Measurements from ENCODE around the gene GALNT8. TPM values are rescaled to one million over a fixed set of nuclear protein-coding genes. Genes with fewer than 3 reads are reported as not detected.

GALNT8 gene
- total RNA-seq, 1 experiment from 2014 or later: not detected

GRCh38 chr12:4779749-4780148, 59.5 kb downstream of the GALNT8 start:
- intact Hi-C loops (cut with micrococcal nuclease): no loop called here
- no peak for DNase-seq
- Histone ChIP-seq H3K36me3 (ENCODE audit: low read depth, low read length) (no peaks in the 10 kb centered on the region), H3K4me3 (ENCODE audit: low read length) (no peak overlapping the region), H3K27ac (ENCODE audit: low read length) (no peak overlapping the region), H3K4me1 (ENCODE audit: insufficient read depth, low read length) (no peaks in the 10 kb centered on the region), H2AFZ (ENCODE audit: low read length) (no peak overlapping the region), H3K9me3 (ENCODE audit: low read length) (no peaks in the 10 kb centered on the region), H3K79me2 (ENCODE audit: low read length) (no peaks in the 10 kb centered on the region), H3K9me2 (replicated peaks; ENCODE audit: low read length) (no peaks in the 10 kb centered on the region), H3K9ac (ENCODE audit: low read length) (no peak overlapping the region), H4K20me1 (ENCODE audit: low read length) (no peaks in the 10 kb centered on the region), H3K4me2 (ENCODE audit: low read length) (no peak overlapping the region), H3F3A (ENCODE audit: low read length, unreplicated experiment) (no peaks in the 10 kb centered on the region), H3K27me3 (ENCODE audit: low read length) (peaks cover 17% of the 10 kb centered on the region; the same call in 1 of the 2 replicates)
- CTCF ChIA-PET: no interaction called here
- ATAC-seq: no peak
- no peak for TF ChIP-seq EZH2phosphoT487 (IDR thresholded peaks at IDR 0.05; ENCODE audit: borderline replicate concordance, low read length)
- no peak for TF ChIP-seq EZH2 (IDR thresholded peaks at IDR 0.05; ENCODE audit: low read length, unreplicated experiment)
- TF ChIP-seq, protein P1, sequence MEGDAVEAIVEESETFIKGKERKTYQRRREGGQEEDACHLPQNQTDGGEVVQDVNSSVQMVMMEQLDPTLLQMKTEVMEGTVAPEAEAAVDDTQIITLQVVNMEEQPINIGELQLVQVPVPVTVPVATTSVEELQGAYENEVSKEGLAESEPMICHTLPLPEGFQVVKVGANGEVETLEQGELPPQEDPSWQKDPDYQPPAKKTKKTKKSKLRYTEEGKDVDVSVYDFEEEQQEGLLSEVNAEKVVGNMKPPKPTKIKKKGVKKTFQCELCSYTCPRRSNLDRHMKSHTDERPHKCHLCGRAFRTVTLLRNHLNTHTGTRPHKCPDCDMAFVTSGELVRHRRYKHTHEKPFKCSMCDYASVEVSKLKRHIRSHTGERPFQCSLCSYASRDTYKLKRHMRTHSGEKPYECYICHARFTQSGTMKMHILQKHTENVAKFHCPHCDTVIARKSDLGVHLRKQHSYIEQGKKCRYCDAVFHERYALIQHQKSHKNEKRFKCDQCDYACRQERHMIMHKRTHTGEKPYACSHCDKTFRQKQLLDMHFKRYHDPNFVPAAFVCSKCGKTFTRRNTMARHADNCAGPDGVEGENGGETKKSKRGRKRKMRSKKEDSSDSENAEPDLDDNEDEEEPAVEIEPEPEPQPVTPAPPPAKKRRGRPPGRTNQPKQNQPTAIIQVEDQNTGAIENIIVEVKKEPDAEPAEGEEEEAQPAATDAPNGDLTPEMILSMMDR (conservative IDR thresholded peaks at IDR 0.05; ENCODE audit: low read depth, low read length): no peak
- BruUV-seq (replicated peaks): no TSS peak
- POLR2A ChIA-PET (ENCODE audit: unreplicated experiment): no interaction called here

DNA sequence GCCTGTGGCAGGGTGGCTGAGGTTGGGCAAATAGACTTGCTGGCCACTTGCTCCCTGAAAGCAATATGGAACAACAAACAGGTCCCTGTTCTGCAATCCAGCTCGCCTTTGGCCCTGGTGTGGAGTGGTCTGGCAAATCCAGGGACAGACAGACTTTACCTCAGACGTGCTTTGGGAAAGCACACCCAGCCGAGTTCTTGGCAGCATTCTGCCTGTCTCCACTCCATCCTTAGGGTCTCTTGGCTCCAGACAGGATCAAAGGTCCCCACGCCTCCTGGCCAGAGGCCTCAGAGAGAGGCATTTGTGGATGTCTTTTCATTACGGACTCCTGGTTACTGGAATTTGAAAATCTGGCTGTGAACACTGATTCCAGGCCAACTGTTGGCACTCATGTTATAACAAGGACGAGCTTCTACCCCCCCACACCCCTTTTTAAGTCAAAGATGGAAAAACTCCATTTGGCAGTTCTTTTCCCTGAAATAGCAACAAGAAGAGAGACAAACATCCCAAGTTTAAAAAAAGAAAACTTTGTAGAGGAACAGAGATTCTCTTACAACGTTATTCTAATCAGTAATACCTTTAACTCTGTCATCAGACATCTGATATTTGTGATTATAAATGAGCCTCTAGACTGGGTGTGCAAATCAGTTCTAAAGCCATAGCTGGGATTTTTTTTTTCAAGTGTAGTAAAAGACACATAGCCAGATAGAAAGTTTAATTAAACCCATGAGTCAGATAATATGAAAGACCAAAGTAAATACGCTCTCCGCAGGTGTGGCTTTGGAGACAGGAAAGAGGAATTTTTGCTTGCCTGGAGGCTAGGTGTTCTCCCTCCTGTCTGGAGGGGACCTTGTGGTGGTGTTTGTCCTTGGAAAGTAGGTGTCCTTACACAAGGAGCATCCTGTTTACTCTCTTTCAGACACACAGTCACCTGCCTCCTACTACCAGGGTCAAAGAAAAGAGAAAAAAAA, 60.7 kb downstream of the GALNT8 start:
- H4K20me1 ChIP-seq (ENCODE audit: low read length): no peaks in the 10 kb centered on the region
- CTCF ChIA-PET: no interaction called here
- intact Hi-C loops (cut with micrococcal nuclease): no loop called here
- no peak overlapping the region for H3K27ac ChIP-seq (ENCODE audit: low read length)
- H3K9ac ChIP-seq (ENCODE audit: low read length): no peak overlapping the region
- H3K79me2 ChIP-seq (ENCODE audit: low read length): no peaks in the 10 kb centered on the region
- no peak overlapping the region for H2AFZ ChIP-seq (ENCODE audit: low read length)
- no peaks in the 10 kb centered on the region for H3K36me3 ChIP-seq (ENCODE audit: low read depth, low read length)
- no peaks in the 10 kb centered on the region for H3K4me1 ChIP-seq (ENCODE audit: insufficient read depth, low read length)
- POLR2A ChIA-PET (ENCODE audit: unreplicated experiment): no interaction called here
- DNase-seq: peak; percentile 49
- H3K9me3 ChIP-seq (ENCODE audit: low read length): no peaks in the 10 kb centered on the region
- H3F3A ChIP-seq (ENCODE audit: low read length, unreplicated experiment): no peaks in the 10 kb centered on the region
- no TSS peak for BruUV-seq (replicated peaks)
- no peak overlapping the region for H3K4me3 ChIP-seq (ENCODE audit: low read length)
- peak; percentile 71 for ATAC-seq
- no peaks in the 10 kb centered on the region for H3K9me2 ChIP-seq (replicated peaks; ENCODE audit: low read length)
- TF ChIP-seq EZH2phosphoT487 (IDR thresholded peaks at IDR 0.05; ENCODE audit: borderline replicate concordance, low read length) (no peak), EZH2 (IDR thresholded peaks at IDR 0.05; ENCODE audit: low read length, unreplicated experiment) (no peak)
- TF ChIP-seq, protein P1 (conservative IDR thresholded peaks at IDR 0.05; ENCODE audit: low read depth, low read length): no peak
- H3K4me2 ChIP-seq (ENCODE audit: low read length): no peak overlapping the region
- peaks cover 10% of the 10 kb centered on the region; the same call in 1 of the 2 replicates for H3K27me3 ChIP-seq (ENCODE audit: low read length)

Measured in PC-3 (cell line).